GM19099 (cell line): ENCODE measurements around the gene TSPAN5.

Source experiments
- POLR2A ChIP-seq: IDR thresholded peaks from 3 replicates; pipeline ENCODE4 v1.6.1; 2011; ENCODE audit warnings: low read depth; ENCODE audit not compliant: insufficient read length; ENCODE audit errors: extremely low read depth

The TSPAN5 gene

DNA sequence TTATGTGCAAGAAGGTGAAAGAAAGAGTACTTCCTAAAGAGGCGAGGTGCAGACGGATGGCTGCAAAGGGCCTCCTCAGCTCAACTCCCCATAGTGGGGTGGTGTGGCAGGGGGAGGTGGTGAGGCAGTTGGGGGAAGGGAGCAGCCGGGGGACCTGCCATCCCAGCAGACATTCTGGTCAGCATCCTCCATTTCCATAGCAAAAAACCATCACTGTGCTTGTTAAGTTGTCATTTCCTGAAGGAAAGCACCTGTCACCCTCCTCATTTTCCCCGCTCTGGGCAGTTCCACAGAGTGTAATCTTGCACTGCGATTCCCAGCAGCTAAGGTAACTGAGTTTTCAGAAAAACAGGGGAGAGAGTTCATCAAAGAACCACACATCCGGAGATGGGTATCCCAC lies 51.5 kb downstream of the TSPAN5 start:
- no peak for TF ChIP-seq POLR2A

DNA sequence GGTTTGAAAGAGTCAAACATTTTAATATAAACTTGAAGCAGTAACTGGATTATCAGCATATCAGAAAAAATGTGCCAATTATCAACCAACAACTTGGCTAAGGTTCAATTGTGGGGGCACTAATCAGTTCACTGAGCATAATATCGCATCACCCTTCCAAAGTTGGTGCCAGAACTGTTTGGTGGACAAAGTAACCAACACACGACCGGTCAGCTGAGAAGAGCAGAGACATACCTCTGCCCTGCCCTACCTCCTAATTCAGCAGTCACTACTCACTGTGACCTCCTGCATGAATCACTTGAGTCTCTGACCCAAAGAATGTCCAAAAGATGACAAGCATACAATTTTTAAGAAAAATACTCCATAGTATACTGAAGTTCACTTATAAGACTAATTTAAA lies 53.2 kb downstream of the TSPAN5 start:
- TF ChIP-seq POLR2A = no peak

DNA sequence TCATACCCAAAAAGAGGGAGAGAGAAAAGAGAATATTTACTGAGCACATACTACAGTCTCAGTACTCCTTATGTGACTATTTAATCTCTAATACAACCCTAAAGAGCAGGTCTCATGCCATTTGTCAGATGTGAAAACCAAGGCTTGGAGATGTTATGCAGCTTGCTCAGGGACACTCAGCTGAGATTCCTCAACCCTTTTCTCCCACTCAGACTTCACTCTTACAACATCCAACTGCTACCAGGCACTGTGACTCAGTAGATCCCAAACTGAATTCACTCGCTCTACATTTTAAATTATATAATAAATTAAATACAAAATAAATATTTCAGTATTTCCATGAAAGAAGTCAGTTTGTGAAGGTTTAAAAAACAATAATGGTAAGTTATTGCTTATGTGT lies 53.7 kb downstream of the TSPAN5 start:
- TF ChIP-seq POLR2A = no peak

DNA sequence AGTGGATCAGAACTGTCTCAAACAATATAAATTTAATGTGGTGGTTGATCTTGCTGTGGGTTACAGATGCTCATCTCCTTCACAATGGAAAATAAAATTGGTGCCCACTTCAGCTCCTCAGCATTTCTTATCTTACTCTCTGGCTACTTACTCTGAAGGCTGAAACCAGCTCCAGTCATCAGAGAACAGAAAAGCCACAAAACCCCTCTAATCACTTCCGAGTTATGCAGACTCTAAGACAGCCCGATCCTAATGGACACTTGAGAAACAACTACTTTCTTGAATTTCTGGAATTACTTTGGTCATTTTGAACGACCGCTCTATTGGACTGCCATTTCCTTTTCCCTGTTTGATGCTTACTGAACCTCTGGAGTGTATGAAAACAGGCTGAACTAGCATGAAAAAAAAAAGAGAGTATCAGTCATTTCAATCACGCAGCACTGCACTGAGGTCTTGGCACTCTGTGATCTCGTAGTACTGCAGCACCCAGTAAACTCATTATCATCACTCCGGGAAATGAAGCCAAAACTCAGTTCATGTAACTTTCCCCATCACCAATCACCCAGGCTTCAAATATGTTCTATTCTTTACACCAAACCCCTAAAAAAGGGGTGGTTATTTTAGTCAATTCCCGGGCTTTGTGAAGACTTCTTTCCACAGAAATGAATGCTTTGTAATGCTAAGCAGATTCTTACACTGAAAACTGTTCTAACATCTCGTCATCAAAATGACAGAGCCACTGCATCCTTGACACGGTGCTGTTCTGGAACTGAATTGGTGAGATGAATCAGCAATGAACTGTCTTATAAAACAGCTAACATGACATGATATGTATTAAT lies 54.5 kb downstream of the TSPAN5 start:
- no peak for TF ChIP-seq POLR2A

DNA sequence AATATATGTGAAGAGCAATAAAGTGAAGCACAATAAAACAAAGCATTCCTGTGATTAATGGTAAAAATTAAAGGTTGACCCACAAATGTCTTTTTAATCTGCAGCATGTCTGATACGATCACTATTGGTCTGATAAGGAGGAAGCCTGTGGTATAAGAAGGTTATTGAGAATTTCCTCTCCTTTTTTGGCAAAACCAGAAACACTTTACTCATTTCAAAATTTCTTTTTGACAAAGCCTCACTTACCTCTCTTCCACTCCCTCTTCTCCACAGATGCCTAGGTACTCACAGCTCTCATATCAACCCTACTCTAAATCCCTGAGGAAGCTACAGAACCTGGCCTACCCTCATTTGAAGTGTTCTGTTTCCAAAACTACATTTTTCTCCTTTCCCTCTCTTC lies 56.1 kb downstream of the TSPAN5 start:
- no peak for TF ChIP-seq POLR2A

DNA sequence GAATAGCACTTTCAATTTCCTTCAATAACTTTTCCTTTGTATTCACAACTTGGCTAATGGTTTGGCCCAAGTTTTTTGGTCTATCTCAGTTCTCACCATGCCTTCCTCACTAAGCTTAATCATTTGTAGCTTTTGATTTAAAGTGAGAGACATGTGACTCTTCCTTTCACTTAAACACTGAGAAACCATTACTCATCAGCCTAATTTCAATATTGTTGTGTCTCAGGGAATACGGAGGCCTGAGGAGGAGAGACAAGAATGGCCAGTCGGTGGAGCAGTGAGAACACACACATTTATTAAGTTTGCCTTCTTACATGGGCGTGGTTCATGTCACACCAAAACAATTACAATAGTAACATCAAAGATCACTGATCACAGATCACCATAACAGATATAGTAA lies 56.7 kb downstream of the TSPAN5 start:
- no peak for TF ChIP-seq POLR2A

DNA sequence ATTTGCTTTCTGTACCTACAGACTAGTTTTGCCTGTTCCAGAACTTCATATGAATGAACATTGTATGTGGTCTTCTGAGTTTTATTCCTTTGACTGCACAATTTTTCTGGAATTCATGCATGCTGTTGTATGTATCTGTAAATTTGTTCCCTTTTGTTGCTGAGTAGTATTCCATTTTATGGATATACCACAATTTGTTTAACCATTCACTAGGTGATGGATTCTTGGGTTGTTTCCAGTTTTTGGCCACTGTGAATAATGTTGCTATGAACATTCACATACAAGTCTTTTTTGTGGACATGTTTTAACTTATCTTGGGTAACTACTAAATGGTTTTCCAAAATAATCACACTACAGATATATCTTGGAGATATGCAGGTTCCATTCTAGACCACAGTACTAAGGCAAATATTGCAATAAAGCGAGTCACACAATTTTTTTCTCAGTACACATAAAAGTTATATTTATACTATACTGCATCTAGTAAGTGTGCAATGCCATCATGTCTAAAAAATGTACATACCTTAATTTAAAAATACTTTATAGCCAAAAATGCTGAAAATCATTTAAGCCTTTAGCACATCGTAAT lies 58.7 kb downstream of the TSPAN5 start:
- no peak for TF ChIP-seq POLR2A

DNA sequence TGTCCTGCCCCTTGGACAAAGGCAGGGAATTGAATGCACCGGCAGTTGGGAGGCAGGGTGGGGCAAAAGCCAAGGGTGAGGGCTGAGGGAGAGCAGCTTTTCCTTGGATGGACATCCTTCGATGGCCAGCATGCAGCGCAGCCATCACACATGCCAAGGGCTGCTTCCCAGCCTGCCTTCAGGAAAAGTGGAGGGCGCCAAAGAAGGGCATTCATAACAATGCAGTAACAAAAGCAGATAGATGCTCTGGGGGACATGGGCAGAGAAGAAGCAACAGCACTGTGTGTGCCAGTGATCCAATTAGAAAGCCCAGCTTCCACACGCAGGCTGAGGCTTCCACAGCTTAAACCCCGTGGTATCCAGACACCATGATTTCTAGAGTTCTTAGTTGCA lies 71.5 kb downstream of the TSPAN5 start:
- TF ChIP-seq POLR2A = no peak

DNA sequence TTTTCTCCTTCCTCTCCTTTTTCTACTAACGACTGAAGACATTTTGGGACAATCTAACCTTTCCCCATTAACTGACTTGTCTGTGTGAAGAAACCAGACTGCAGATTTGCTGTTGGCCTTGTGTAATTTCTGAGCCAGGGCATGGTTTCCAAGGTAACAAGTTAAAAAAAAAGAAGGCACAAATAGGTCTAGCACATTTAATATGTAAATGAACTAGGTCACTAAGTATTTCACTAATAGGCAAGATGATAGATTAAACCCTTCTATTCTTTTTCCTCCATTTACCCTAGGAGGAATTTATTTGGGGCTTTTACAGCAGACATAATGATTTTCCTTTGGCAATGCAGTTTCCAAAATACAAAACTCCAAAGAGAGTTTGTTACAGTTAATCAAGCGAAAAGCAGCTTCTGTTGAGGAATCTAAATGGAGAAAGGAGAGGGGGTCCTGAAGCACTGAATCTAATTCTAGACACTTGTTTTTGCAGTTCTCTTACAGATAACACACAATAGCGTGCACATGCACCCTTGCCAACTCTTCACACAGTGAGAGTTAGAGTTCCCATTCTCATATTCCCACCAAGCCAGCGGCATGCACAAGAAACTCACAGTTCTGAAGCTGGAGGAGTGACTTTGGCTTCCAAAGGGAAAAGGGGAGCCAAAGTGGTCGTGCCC lies 72.0 kb downstream of the TSPAN5 start:
- TF ChIP-seq POLR2A = no peak

DNA sequence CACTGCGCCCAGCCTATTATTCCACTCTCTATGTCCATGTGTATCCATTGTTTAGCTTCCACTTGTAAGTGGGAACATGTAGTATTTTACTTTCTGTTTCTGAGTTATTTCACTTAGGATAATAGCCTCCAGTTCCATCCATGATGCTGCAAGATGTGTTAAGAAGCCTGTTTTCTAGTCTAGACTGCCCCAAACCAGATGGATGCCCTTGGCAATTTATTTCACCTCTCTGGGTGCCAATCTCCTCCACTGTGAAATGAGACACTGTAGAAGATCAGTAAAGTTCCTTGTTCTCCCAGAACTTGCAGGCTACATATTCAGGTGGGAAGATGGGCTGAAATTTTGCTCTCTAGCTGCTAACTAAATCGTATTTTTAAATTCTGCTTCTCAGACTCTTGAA lies 72.8 kb downstream of the TSPAN5 start:
- no peak for TF ChIP-seq POLR2A

DNA sequence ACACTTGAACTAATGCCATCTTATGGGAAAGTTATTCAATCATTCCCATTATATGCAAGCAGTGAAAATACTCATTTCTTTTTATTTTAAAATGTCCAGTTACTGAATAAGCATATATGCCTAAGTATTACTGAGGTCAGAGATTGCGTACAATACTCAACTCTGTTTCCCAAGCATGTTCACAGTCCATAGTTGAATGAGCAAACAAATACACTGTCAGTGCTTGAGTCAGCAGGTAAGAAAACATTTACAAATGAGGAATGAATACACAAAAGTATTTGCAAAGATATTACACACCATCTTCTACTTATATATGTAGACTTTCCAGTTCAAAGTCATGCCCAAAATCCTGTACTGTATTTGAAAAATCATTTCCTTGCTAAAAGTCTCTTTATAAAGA lies 74.1 kb downstream of the TSPAN5 start:
- TF ChIP-seq POLR2A = no peak

DNA sequence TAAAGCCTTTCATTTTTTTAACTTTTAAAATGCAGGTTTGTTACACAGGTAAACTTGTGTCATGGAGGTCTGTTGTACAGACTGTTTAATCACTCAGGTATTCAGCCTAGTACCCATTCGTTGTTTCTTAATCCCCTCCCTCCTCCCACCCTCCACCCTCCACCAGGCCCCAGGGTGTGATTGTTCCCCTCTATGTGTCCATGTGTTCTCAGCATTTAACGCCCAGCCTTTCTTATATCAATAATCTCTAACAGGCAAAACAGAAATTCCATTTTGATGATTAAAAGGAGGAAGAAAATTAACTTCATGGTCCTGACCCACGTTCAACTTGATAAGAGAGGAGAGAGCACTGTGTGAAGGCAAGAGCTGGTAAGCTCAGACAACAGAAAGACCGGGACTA lies 75.1 kb downstream of the TSPAN5 start:
- no peak for TF ChIP-seq POLR2A

DNA sequence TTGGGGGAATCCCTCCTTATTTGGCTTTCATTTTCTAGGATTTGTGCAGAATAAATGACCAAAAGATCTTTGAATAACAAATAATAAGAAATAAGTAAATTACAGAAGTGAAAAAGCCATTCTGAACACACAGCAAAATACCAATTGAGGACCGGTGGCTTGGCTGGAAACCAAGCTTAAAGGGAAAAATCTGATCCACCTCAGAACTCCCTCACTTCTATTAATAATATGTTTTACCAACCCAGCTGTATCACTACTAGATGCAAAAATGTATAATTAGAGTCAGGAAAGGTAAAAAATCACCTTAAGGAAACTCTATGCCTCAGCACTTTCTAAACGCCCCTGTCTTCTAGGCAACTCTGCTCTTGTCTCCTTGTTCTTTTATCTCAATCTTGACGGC lies 77.3 kb downstream of the TSPAN5 start:
- TF ChIP-seq POLR2A = no peak

DNA sequence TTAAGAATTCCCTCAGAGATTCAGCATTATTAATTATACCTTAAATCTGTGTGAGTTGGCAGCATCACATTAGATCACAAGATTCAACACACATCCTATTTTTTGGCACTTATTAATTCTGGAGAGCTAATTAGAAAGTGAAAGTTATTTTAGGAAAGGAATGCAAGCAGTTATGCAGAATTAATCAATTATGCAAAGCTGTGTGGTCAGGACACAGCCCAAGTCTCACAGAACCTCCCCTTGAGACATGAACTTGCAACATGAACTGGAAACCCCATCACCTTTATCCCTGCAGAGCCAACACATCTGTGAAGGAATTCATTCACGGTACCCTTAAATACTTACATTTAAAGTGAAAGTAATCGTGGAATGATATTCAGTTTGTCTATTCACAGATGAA lies 80.5 kb downstream of the TSPAN5 start:
- TF ChIP-seq POLR2A = no peak

DNA sequence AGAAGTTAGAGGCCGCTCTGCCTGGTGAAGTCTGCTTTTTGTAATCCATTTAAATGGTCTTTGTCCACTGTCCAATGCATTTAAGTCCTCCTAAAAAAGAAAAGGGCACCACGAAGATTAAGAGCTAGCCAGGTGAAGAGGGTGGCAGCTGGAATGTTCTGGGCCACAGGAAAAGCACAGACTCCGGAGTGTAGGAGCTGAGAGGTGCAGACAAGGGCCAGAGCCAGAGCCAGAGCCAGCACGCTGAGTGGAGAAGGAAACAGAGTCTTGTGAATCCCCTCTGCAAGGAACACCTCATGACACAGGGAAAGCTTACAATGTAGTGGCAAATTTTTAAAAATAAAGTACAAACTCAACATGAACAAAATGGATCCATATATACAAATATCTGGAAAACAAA lies 83.6 kb downstream of the TSPAN5 start:
- TF ChIP-seq POLR2A = no peak

DNA sequence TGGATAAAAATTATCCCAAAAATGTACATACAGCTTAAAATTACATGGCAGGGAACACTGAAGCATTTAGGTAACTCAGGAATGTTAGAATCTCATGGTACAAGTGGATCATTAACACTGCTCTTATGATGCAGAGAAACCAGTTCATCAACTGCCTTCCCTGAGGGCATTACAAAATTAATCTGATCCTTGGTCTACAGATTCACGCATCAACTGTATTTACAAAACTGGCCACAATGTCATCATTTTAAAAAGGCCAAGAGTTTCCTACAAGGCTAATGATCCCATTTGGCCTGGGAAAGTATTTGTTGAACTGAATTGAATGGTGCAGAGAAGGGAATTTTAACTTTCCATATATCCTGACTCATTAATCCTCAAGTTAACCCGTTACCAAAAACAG lies 84.6 kb downstream of the TSPAN5 start:
- no peak for TF ChIP-seq POLR2A

DNA sequence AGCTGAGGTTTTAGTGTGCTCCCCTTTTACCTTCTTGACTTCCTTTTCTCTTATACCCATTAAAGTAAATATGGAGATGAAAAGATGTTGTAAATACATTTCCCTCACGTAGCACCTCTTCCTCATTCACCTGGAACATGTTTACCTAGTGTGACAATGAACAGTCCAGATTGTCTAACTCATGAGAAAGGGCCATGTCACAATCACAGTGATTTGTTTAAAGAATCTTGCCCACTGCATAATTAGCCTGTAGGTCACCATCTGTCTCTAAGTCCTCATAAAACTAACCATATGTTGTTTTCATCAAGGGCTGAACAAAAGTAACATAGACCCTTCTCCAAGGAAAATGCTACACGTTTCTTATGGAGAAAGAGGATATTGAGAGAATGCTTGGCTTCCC lies 85.7 kb downstream of the TSPAN5 start:
- TF ChIP-seq POLR2A = no peak

DNA sequence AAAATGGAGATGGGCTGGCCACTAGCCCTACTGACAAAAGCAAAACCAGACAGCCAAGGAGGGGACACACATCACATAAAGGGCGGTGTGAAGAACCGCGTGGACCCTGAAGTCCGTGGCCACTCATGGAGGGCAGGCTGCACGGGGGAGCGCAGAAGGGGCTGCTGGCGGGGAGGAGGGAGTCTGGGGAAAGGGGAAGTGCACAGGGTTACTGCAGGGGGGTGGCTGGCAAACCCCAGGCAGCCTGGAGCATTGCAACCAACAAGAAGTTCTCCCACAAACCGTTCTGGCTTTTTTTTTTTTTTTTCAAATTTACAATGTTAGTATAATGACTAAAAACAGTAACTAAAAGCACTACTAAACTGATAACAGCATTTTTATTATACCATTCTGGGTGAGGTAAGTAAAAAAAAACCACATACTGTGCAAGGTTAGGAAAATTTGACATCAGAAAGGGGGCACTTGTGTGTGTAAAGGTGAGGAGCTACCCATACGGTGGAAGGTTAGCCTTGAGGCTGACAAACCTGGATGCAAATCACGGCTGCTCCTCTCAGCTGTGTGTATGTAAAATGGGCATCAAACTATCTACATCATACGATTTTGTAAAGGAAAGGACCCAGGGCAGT lies 87.1 kb downstream of the TSPAN5 start:
- no peak for TF ChIP-seq POLR2A
